ENCODE results near the gene CACNA1G.

CACNA1G gene

GRCh38 chr17:50668025-50668837, 107.7 kb downstream of the CACNA1G start:
- Mint-ChIP-seq H3K27me3 (no peaks in the 10 kb centered on the region), H3K27ac (peak overlapping the region; percentile 33), H3K9me3 (no peaks in the 10 kb centered on the region), H3K4me1 (ENCODE audit: low read depth) (no peaks in the 10 kb centered on the region), H3K36me3 (ENCODE audit: low read depth) (no peaks in the 10 kb centered on the region), H3K4me3 (no peak overlapping the region)

GRCh38 chr17:50668838-50669581, 108.5 kb downstream of the CACNA1G start:
- H3K27ac Mint-ChIP-seq, result no peak overlapping the region
- H3K4me3 Mint-ChIP-seq, result no peak overlapping the region

GRCh38 chr17:50672071-50672470, 111.6 kb downstream of the CACNA1G start:
- no peak overlapping the region for H3K4me3 Mint-ChIP-seq
- no peaks in the 10 kb centered on the region for H3K27me3 Mint-ChIP-seq
- H3K27ac Mint-ChIP-seq, result no peak overlapping the region
- no peaks in the 10 kb centered on the region for H3K36me3 Mint-ChIP-seq (ENCODE audit: low read depth)
- no peaks in the 10 kb centered on the region for H3K4me1 Mint-ChIP-seq (ENCODE audit: low read depth)
- no peaks in the 10 kb centered on the region for H3K9me3 Mint-ChIP-seq

More at GRCh38 chr17:50668838-50669581, 108.5 kb downstream of the CACNA1G start:
- Mint-ChIP-seq H3K27me3 (no peaks in the 10 kb centered on the region), H3K9me3 (no peaks in the 10 kb centered on the region), H3K36me3 (ENCODE audit: low read depth) (no peaks in the 10 kb centered on the region), H3K4me1 (ENCODE audit: low read depth) (no peaks in the 10 kb centered on the region)

- H3K27ac Mint-ChIP-seq, result no peak overlapping the region
- H3K4me1 Mint-ChIP-seq (ENCODE audit: low read depth), result no peaks in the 10 kb centered on the region
- no peak overlapping the region for H3K4me3 Mint-ChIP-seq
- H3K27me3 Mint-ChIP-seq, result no peaks in the 10 kb centered on the region
- H3K36me3 Mint-ChIP-seq (ENCODE audit: low read depth), result no peaks in the 10 kb centered on the region
- H3K9me3 Mint-ChIP-seq, result no peaks in the 10 kb centered on the region
Observed at GRCh38 chr17:50672831-50673551, 112.5 kb downstream of the CACNA1G start.

- Mint-ChIP-seq H3K27me3 (peaks cover 5% of the 10 kb centered on the region), H3K4me3 (no peak overlapping the region), H3K9me3 (no peaks in the 10 kb centered on the region), H3K4me1 (ENCODE audit: low read depth) (no peaks in the 10 kb centered on the region), H3K27ac (no peak overlapping the region), H3K36me3 (ENCODE audit: low read depth) (no peaks in the 10 kb centered on the region)
Observed at GRCh38 chr17:50675190-50675589, 114.7 kb downstream of the CACNA1G start.

GRCh38 chr17:50675627-50676026, 115.1 kb downstream of the CACNA1G start:
- Mint-ChIP-seq H3K36me3 (ENCODE audit: low read depth) (no peaks in the 10 kb centered on the region), H3K9me3 (no peaks in the 10 kb centered on the region), H3K4me1 (ENCODE audit: low read depth) (no peaks in the 10 kb centered on the region), H3K27me3 (peaks cover 5% of the 10 kb centered on the region), H3K4me3 (no peak overlapping the region), H3K27ac (no peak overlapping the region)

GRCh38 chr17:50676065-50676975, 115.8 kb downstream of the CACNA1G start:
- Mint-ChIP-seq H3K36me3 (ENCODE audit: low read depth) (no peaks in the 10 kb centered on the region), H3K4me3 (no peak overlapping the region), H3K27me3 (peaks cover 8% of the 10 kb centered on the region), H3K27ac (no peak overlapping the region), H3K4me1 (ENCODE audit: low read depth) (peaks cover 3% of the 10 kb centered on the region), H3K9me3 (no peaks in the 10 kb centered on the region)

All from stimulated activated naive CD8-positive, alpha-beta T cell treated with anti-CD3 and anti-CD28 coated beads, Interleukin-15, Interleukin-2, amounts not matched to agents 100 ng/mL and 50 ng/mL, for 24 hours (primary cell).